Activated naive CD4-positive, alpha-beta T cell (primary cell): ENCODE results near the gene PRKCD.

Source experiments
- DNase-seq, 4 experiments: peaks; one replicate each; lab custom pipeline; 2025; lab: John Stamatoyannopoulos, UW

PRKCD gene

DNA sequence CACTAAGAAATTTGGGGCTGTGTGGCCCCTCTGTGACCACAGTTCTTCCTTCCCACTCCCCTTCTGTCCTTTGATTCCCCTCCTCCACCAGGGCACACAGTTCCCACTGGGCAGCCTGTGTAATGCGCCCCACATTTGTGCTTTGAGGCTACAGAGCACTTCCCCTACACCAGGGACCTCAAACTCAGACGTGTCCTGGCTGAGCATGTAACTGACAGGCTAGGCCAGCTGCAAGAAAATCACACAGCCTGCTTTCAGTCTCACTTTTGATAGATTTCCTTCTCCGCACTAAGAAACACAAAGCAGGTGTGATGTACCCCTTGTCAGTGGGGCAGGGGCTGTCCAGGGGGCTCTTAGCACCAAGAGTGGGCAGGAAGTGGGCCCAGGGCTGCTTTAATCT is 29.6 kb downstream of the PRKCD start:
- no peak for DNase-seq

DNA sequence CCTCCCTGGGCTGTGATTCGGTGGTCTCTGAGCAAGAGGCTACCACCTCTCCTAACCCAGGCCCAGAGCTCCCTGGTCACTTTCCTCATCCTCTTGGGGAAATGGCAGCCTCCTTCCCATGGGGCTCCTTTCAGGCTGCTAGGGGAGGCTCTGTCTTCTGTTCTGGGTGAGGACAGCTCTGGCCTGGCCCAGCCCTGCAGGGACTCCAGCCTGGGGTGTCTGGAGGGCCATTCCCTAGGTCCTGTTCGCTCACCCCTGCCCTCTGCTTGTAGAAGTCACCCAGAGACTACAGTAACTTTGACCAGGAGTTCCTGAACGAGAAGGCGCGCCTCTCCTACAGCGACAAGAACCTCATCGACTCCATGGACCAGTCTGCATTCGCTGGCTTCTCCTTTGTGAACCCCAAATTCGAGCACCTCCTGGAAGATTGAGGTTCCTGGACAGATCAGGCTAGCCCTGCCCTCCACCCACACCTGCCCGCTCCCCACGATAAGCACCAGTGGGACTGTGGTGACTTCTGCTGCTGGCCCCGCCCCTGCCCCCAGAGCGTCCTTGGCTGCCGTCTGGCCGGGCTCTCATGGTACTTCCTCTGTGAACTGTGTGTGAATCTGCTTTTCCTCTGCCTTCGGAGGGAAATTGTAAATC is 30.9 kb downstream of the PRKCD start:
- no peak for DNase-seq

DNA sequence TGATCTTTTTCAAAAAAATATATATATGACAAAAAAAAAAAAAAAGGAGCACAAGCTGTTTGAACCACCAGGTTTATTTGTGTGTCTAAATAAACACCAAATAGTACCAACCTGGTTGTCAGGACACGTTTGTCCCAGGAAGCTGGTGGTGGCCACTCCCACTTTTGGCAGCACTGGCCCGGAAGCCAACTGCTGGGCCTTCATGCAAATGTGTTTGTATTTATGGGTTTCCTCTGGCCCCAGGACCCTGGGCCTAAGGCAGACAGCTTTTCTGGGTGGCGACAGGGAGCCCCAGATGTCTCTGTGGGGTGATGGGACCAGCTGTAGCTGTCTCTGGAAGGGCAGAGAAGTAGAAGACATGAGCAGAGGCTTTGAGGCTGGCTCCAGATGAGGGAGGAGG is 31.6 kb downstream of the PRKCD start:
- DNase-seq, result no peak

GRCh38 chr3:53193466-53194209 is 32.6 kb downstream of the PRKCD start:
- DNase-seq, result no peak

DNA sequence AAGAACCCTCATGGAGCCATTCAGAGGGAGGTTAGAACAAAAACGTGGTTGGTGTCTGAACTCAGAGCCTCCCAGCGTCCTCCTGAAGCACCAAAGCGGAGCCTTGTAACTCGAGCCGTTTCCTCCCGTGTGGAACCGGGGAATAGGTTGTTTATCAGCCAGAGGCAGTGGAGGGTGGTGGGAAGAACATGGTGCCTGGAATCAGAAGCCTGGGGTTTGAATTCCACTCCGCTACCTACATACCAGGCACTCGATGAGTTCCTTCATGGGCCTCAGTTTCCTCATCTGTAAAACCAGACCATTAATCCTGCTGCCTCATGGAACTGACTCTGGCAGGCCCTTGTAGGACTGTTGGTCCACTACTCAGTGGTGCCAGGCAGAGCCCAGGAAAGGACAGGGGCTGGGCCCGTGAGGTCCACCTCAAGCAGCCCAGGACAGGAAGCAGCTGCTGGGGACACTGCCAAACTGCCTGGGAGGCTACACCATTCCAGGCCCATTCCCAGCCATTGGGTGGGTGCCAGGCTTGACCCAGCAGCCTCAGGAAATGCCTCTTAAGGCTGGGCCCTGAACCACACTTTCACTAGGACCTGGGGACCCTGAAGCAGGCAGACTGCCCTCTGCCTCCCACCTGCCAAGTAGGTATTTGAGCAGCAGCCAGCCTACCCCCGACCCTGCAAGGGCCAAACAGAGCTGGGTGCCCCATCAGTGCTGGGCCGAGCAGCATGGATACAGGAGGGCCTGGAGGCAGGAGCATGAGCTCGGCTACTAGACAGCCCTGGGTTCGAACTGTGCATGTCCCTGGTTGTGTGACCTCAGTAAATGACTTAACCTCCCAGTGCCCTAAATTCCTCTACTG is 33.4 kb downstream of the PRKCD start:
- DNase-seq, result no peak

GRCh38 chr3:53195066-53195450 is 34.0 kb downstream of the PRKCD start:
- DNase-seq, result no peak

DNA sequence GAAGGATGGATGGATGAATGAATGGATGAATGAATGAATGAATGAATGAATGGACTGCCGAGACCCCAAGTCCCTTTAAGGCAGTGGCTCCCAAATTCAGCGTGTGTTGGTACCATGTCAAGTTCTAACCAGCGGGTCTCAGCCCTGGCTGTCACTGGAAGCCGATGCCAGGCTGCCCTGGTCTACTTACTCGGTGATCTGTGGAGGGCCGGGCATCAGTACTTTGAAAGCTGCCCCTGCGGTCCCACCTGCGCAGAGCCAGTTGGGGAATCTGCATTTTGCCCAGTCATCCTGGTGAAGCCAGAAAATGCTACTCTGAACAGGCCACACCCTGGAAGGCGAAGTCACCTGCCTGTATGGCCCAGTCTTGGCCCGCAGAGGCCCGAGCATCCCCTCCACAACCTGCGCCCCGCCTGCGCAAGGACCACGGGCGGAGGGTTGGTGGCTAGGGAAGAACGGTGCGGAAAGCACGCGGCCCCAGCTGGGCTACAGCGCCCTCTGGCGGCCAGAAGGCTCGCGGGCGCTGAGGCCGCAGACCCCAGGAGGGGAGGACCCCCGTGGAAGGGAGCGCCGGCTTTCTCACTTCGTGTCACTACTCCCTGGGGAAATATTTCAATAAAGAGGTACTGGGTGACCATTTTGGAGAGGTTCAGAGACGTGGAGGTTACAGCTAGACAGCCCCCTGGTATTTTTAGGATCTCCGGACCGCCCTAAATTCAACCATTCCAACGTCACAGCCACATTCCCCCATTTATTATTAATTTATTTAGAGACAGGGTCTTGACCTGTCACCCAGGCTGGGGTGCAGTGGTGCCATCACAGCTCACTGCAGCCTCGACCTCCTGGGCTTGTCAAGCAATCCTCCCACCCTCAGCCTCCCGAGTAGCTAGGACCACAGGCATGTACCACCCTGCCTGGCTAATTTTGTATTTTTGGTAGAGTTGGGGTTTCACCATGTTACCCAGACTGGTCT is 34.9 kb downstream of the PRKCD start:
- DNase-seq, result peak; percentile 12 to 54 (median 28)

GRCh38 chr3:53196575-53197407 is 35.8 kb downstream of the PRKCD start:
- DNase-seq, result no peak

- DNase-seq, result no peak
Observed at GRCh38 chr3:53198256-53198977, 37.4 kb downstream of the PRKCD start.

DNA sequence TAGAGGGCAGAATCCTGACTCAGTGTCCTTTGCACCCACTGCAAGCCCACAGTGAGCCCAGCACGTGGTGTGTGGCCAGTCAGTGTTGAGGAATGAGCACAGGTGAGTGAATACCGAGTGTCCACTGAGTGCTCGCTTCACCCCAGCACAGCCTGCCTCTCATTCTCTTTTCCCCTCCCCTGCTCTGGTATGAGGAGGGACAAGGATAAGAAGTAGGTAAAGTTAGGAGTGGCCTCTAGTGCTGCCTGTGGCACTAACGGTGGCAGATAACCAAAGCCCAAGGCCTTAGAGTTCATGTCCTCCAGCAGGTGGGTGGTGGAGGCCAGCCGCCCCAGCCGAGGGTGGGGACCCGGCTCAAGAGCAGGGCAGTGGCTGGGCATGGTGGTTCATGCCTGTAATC is 38.0 kb downstream of the PRKCD start:
- DNase-seq, result no peak

- no peak for DNase-seq
Observed at GRCh38 chr3:53199834-53200233, 38.8 kb downstream of the PRKCD start.

DNA sequence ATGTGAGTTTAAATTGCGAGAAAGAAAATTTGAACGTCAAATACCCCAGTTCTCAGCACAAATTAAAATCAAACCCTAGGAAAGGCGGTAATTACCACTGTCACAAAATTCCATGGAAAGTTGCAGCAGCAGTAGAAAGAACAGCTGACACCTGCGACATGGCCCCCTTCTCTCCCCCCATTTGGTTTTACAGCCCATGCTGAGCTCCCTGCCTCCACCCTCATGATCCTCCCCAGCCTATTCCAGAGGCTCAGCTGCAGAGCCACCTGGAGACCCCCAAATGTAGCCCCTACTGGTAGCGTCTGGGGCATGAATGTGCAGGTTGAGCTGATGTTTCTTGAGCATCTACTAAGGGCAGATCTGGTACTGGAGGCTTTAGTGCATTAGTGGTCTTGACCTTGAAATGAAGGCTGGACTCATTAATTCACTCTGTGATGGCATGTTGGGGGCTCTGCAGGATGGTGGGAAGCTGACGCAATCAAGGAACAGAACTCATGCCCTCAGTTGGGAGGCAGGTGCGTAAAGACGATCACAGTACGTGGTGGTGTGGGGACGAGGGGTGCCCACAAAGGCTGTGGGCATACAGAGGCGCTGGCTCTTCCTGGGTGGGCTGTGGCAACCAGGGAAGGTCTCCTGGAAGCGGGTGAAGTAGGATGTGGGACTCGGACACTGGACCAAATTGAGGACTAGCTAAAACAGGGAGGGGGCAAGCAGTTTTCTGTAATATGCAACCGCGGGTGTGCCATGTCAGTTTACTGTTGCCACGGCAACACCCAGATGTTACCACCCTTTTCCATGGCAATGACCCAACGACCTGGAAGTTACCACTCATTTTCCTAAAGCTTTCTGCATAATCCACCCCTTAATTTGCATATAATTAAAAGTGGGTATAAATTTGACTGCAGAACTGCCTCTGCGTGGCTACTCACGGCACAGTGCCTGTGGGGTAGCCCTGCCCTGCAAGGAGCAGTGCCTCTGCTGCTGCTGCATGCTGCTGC is 39.8 kb downstream of the PRKCD start:
- DNase-seq, result no peak

GRCh38 chr3:53202331-53203015 is 41.5 kb downstream of the PRKCD start:
- DNase-seq, result no peak

DNA sequence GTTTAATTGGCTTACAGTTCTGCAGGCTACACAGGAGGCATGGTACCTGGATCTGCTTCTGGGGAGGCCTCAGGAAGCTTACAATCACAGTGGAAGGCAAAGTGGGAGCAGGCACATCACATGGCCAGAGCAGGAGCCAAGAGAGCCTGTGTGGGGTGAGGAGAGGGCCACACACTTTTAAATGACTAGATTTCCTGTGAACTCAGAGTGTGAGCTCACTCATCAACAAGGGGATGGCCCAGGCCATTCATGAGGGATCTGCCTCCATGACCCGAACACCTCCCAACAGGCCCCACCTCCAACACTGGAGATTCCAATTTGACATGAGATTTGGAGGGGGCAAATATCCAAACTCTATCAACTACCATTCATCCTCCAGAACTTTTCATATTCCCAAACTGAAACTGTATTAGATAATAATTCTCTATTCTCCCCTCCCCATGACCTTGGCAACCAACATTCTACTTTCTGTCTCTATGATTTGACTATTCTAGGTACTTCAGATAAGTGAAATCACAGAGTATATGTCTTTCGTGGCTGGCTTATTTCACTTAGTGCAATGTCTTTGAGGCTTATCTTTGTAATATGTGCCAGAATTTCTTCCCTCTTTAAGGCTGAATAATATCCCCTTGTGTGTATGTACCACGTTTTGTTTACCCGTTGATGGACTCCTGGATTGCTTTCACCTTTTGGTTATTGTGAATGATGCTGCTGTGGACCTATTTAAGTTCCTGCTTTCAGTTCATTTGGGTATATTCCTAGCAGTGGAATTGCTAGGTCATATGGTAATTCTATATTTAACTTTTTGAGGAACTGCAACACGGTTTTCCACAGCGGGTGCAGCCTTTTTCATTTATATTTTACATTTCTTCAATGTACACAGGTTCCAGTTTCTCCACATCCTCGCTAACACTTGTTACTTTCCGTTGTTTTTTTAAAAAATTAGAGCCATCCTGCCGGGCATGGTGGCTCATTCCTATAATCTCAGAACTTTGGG is 51.0 kb downstream of the PRKCD start:
- no peak for DNase-seq

DNA sequence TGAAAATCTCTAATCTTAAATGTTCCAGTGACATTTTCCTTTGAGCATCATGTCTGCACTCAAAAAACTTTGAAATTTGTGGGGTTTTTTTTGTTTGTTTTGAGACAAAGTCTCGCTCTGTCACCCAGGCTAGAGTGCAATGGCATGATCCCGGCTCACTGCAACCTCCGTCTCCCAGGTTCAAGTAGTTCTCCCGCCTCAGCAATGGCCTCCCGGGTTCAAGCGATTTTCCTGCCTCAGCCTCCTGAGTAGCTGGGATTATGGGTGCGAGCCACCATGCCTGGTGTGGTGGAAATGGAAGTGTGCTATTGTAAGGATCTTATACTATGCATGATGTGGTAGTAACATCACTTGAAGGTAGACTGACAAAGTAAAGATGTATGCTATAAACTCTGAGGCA is 52.3 kb downstream of the PRKCD start:
- DNase-seq, result no peak

GRCh38 chr3:53215816-53216215 is 54.8 kb downstream of the PRKCD start:
- no peak for DNase-seq

DNA sequence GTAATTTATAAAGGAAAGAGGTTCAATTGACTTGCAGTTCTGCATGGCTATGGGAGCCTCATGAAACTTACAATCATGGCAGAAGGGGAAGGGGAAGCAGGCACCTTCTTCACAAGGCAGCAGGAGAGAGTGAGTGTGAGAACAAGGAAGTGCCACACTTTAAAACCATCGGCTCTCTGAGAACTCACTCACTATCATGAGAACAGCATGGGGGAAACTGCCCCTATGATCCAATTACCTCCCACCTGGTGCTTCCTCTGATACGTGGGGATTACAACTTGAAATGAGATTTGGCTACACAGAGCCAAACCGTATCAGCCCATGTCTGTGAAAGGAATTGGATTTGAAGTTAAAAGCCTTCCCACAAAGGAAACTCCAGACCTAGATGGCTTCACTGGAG is 55.7 kb downstream of the PRKCD start:
- no peak for DNase-seq
